ENCODE results near the gene ZNF541.

DNA sequence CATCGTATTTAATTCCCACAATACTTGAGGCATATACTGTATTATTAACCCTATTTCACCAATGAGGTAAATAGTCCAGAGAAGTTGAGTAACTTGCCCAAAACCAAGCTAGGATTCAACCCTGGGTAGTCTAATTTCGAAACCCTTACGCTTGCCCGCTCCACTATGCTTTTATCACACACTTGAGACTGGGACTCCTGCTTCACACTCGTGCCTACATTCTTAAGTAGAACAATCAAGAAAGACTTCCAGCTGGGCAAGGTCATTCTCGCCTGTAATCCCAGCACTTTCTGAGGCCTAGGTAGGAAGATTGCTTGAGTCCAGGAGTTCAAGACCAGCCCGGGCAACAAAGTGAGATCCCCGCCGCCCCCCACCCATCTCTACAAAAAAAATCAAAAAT, 3.6 kb downstream of the ZNF541 start:
- TF ChIP-seq CTCF (IDR thresholded peaks at IDR 0.05) (no peak), POLR2A (IDR thresholded peaks at IDR 0.05) (no peak)
